GM18499 (cell line): ENCODE data around the gene RAI2.

Experiments
- ATAC-seq: cut with Tn5 transposase; IDR thresholded peaks from one replicate; pipeline ENCODE4 v1.9.1; 2021; ENCODE audit warnings: moderate number of reproducible peaks; ENCODE audit not compliant: insufficient read depth, unreplicated experiment

Gene RAI2

GRCh38 chrX:17830211-17830610, 30.9 kb downstream of the RAI2 start:
- no peak for ATAC-seq

- ATAC-seq: no peak
Measured at GRCh38 chrX:17829566-17829965, 31.5 kb downstream of the RAI2 start.

GRCh38 chrX:17828171-17828570, 32.9 kb downstream of the RAI2 start:
- ATAC-seq: no peak

- no peak for ATAC-seq
Measured at GRCh38 chrX:17826609-17827496, 34.2 kb downstream of the RAI2 start.

- ATAC-seq: no peak
Measured at GRCh38 chrX:17824980-17825379, 36.1 kb downstream of the RAI2 start.

- ATAC-seq: no peak
Measured at GRCh38 chrX:17822351-17822750, 38.7 kb downstream of the RAI2 start.

- no peak for ATAC-seq
Measured at GRCh38 chrX:17820100-17820499, 41.0 kb downstream of the RAI2 start.

GRCh38 chrX:17818726-17819125, 42.4 kb downstream of the RAI2 start:
- no peak for ATAC-seq

- no peak for ATAC-seq
Measured at GRCh38 chrX:17817251-17817650, 43.8 kb downstream of the RAI2 start.

- ATAC-seq: no peak
Measured at GRCh38 chrX:17814557-17814956, 46.5 kb downstream of the RAI2 start.

- no peak for ATAC-seq
Measured at GRCh38 chrX:17814059-17814458, 47.0 kb downstream of the RAI2 start.

- no peak for ATAC-seq
Measured at GRCh38 chrX:17813277-17813676, 47.8 kb downstream of the RAI2 start.

GRCh38 chrX:17812763-17813162, 48.3 kb downstream of the RAI2 start:
- ATAC-seq: no peak

- no peak for ATAC-seq
Measured at GRCh38 chrX:17809984-17810383, 51.1 kb downstream of the RAI2 start.

- ATAC-seq: no peak
Measured at GRCh38 chrX:17809273-17809672, 51.8 kb downstream of the RAI2 start.

GRCh38 chrX:17805120-17805519, 56.0 kb downstream of the RAI2 start:
- no peak for ATAC-seq

- no peak for ATAC-seq
Measured at GRCh38 chrX:17803449-17803848, 57.6 kb downstream of the RAI2 start.

GRCh38 chrX:17802756-17803155, 58.3 kb downstream of the RAI2 start:
- no peak for ATAC-seq

- no peak for ATAC-seq
Measured at GRCh38 chrX:17801431-17801830, 59.7 kb downstream of the RAI2 start.

GRCh38 chrX:17798921-17799320, 62.2 kb downstream of the RAI2 start:
- no peak for ATAC-seq

- no peak for ATAC-seq
Measured at GRCh38 chrX:17792826-17793225, 68.3 kb downstream of the RAI2 start.

- ATAC-seq: no peak
Measured at GRCh38 chrX:17788956-17789562, 72.0 kb downstream of the RAI2 start.
